DOHH2 (cell line): ENCODE results near the gene DNTT.

Experiments
- CTCF ChIP-seq: fragments of 200-600 bp; sonication (generic); IDR thresholded peaks from one replicate; pipeline ENCODE4 v1.5.1; 2014; ENCODE audit warnings: antibody characterized with exemption, mild to moderate bottlenecking, low read depth, low read length; ENCODE audit not compliant: poor library complexity, severe bottlenecking
- EZH2phosphoT487 ChIP-seq: fragments of 200-600 bp; sonication (generic); IDR thresholded peaks from 2 replicates; pipeline ENCODE4 v1.6.1; 2017; ENCODE audit warnings: borderline replicate concordance, mild to moderate bottlenecking, antibody characterized with exemption, low read length, moderate library complexity, mixed read lengths

DNA sequence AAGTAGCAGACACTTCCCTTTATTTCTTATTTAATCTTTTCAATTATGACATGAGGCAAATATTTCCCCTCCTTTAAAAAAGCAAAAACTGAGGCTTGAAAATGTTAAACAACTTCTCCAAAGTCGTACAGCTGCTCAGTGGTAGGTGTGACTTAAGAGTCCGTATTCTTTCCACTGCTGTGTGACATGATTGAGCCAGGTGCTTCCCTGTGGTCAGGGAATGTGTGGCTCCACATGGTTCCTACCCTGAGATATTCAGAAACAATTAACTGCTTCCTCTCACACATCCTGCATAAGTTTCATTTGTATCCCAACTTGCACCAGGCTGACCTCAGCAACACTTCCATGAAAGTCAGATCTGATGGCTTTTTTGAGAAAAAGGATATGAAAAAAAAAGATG, 41.0 kb downstream of the DNTT start:
- TF ChIP-seq CTCF (no peak), EZH2phosphoT487 (no peak)
